ENCODE measurements around the gene ZNF547.

Gene ZNF547

DNA sequence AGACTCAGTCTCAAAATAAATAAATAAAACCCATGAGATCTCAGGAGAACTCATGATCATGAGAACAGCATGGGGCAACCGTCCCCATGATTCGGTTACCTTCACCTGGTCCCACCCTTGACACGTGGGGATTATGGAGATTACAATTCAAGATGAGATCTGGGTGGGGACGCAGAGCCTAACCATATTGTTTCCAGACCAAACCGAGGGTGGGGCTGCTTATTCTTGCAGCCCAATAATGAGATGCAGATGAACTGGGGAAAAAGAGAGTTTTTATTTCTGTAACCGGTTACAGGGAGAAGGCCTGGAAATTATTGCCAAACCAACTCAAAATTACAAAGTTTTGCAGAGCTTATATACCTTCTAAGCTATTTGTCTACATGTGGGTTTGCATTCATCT, 12.8 kb downstream of the ZNF547 start:
- DNase-seq, result no peak

DNA sequence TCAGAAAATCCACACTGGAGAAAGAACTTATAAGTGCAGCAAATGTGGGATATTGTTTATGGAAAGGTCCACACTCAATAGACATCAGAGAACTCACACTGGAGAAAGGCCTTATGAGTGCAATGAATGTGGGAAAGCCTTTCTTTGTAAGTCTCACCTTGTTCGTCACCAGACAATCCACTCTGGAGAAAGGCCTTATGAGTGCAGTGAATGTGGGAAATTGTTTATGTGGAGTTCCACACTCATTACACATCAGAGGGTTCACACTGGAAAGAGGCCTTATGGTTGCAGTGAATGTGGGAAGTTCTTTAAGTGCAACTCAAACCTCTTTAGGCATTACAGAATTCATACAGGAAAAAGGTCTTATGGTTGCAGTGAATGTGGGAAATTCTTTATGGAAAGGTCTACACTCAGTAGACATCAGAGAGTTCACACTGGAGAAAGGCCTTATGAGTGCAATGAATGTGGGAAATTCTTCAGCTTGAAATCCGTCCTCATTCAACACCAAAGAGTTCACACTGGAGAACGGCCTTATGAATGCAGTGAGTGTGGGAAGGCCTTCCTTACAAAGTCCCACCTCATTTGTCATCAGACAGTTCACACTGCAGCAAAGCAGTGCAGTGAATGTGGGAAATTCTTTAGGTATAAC, 14.3 kb downstream of the ZNF547 start:
- no peak for DNase-seq

- no peak for DNase-seq
These were observed 17.6 kb downstream of the ZNF547 start for GRCh38 chr19:57380923-57381322.

DNA sequence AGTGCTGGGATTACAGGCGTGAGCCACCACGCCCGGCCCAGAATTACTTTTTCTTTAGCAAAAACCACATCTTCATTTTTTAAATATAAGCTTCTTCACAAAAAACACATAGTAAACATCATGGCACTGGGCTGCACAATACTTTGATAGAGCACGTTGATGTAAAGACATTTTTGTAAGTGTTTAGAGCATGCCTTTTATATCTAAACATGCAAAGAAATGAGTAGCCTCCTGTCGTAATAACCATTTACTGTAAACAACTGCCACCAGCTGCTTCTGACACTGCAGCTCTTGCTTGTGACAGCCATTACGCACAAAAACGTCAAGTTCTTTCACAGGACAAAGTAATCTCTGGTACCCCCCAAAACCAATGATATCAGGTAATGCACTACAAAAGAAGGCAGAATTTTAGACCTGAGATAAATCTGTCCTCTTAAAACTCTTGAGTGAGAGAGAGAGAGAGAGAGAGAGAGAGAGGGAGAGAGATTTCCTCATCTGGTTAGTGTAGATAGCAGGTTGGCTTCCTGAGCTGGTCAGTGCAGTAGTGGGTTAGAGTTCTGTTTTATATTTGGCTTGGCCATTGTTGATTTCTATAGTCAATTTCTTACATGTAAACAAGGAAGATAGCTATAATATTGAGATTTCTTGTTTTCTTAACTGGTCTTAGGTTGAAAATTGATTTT, 19.6 kb downstream of the ZNF547 start:
- no peak for DNase-seq

- DNase-seq, result no peak
These were observed 25.9 kb downstream of the ZNF547 start for GRCh38 chr19:57389194-57389729.

- DNase-seq, result peak; percentile 99
These were observed 26.6 kb downstream of the ZNF547 start, which contains the start of gene ZNF548 for GRCh38 chr19:57389730-57390598. Gene ZNF548, plus strand, starts transcription at chr19:57389854. Its CDS starts 246 bp downstream, at chr19:57390100.

- DNase-seq, result no peak
These were observed 32.4 kb downstream of the ZNF547 start for GRCh38 chr19:57395710-57396109.

DNA sequence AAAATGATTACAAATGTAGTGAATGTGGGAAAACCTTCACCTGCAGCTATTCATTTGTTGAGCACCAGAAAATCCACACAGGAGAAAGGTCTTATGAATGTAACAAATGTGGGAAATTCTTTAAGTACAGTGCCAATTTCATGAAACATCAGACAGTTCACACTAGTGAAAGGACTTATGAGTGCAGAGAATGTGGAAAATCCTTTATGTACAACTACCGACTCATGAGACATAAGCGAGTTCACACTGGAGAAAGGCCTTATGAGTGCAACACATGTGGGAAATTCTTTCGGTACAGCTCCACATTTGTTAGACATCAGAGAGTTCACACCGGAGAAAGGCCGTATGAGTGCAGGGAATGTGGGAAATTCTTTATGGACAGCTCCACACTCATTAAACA, 35.5 kb downstream of the ZNF547 start:
- no peak for DNase-seq

- no peak for DNase-seq
These were observed 40.6 kb downstream of the ZNF547 start for GRCh38 chr19:57403737-57404563.

DNA sequence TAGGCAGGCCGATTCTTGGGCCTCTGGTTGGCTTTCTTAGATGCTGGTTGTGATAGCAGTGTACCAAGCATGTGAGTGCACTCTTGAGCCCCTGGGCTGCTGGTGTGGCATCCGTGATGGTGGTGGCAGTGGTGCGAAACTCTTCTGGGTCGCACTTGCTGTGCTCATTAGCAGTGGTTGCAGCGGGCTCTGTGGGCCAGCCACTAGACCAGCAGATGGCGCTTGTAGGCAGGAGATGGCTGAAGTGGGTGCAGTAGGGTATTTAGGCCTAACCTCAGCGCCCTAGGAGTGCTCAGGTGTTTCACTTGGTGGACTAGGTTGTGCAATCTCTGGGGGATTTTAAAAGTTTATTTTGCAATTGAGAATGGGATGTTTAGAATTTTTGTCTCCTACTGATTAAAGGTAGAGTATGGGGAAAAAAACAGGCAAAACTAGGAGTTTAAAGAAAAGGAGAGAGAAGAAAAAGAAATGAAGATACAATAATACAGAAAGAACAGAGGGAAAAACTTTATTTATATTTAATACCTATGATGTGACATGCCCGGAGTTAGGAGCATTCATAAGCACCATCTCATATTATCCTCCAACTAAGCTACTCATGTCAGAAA, 43.3 kb downstream of the ZNF547 start:
- DNase-seq, result peak; percentile 88

- peak; percentile 97 for DNase-seq
These were observed 47.7 kb downstream of the ZNF547 start, which contains the start of gene ZNF17 for GRCh38 chr19:57410877-57411671. Gene ZNF17, plus strand, starts transcription at chr19:57411161. Its CDS starts 2,455 bp downstream, at chr19:57413616.

- no peak for DNase-seq
These were observed 56.1 kb downstream of the ZNF547 start for GRCh38 chr19:57419439-57419838.

DNA sequence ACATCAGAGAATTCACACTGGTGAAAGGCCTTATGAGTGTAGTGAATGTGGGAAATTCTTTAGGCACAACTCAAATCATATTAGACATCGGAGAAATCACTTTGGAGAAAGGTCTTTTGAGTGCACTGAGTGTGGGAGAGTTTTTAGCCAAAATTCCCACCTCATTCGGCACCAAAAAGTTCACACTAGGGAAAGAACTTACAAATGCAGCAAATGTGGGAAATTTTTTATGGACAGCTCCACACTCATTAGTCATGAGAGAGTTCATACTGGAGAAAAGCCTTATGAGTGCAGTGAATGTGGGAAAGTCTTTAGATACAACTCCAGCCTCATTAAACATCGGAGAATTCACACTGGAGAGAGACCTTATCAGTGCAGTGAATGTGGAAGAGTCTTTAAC, 57.7 kb downstream of the ZNF547 start:
- no peak for DNase-seq

Measured in activated effector memory CD4-positive, alpha-beta T cell treated with anti-CD3 and anti-CD28 coated beads, Interleukin-2, amount 50 U/mL, for 16 hours (primary cell).